Measurements from ENCODE around the gene CTDSPL. TPM values are rescaled to one million over a fixed set of nuclear protein-coding genes. Genes with fewer than 3 reads are reported as not detected.

The CTDSPL gene
- total RNA-seq, 3 donors from 2014 or later (not counting 1 experiment from before 2014, with no cell fraction given), result 0.50 to 3.4 (median 1.8) TPM

GRCh38 chr3:37867144-37867543 lies 5.5 kb downstream of the CTDSPL start:
- no peak overlapping the region for H3K27ac ChIP-seq (ENCODE audit: low read length)
- Mint-ChIP-seq H3K4me1 (no peaks in the 10 kb centered on the region), H3K27ac (no peak overlapping the region), H3K36me3 (peaks cover 12% of the 10 kb centered on the region), H3K4me3 (no peak overlapping the region), H3K27me3 (ENCODE audit: low read depth in 2 of 2) (peaks cover 37 to 50% of the 10 kb centered on the region in 2 donors), H3K9me3 (peaks cover 2 to 10% of the 10 kb centered on the region in 2 donors)
- peaks cover 3% of the 10 kb centered on the region for H3K9me3 ChIP-seq (ENCODE audit: control insufficient read depth, insufficient read depth, low read length)
- 100% methylated on average over 1 of the region's 1 CpG for WGBS (ENCODE audit: insufficient coverage)
- intact Hi-C loops (cut with micrococcal nuclease), result no loop called here
- ATAC-seq (no peak), DNase-seq (no peak)
- no peak for TF ChIP-seq CTCF (IDR thresholded peaks at IDR 0.05)
- peaks cover 4% of the 10 kb centered on the region for H3K27me3 ChIP-seq (ENCODE audit: control insufficient read depth, insufficient read depth, low read length)
- no peak overlapping the region for H3K4me3 ChIP-seq (ENCODE audit: low read length)
- H3K36me3 ChIP-seq (ENCODE audit: control insufficient read depth, insufficient read depth, low read length), result no peaks in the 10 kb centered on the region
- H3K4me1 ChIP-seq (ENCODE audit: control insufficient read depth, insufficient read depth, low read length), result no peaks in the 10 kb centered on the region

GRCh38 chr3:37871858-37872257 lies 10.2 kb downstream of the CTDSPL start:
- H3K9me3 ChIP-seq (ENCODE audit: control insufficient read depth, insufficient read depth, low read length), result peaks cover 11% of the 10 kb centered on the region
- H3K36me3 ChIP-seq (ENCODE audit: control insufficient read depth, insufficient read depth, low read length), result no peaks in the 10 kb centered on the region
- Mint-ChIP-seq H3K4me3 (no peak overlapping the region), H3K36me3 (peaks cover 14% of the 10 kb centered on the region), H3K27ac (no peak overlapping the region), H3K9me3 (peaks cover 4 to 11% of the 10 kb centered on the region in 2 donors), H3K27me3 (ENCODE audit: low read depth in 2 of 2) (peaks cover 24 to 35% of the 10 kb centered on the region in 2 donors), H3K4me1 (no peaks in the 10 kb centered on the region)
- H3K27ac ChIP-seq (ENCODE audit: low read length), result no peak overlapping the region
- no peaks in the 10 kb centered on the region for H3K4me1 ChIP-seq (ENCODE audit: control insufficient read depth, insufficient read depth, low read length)
- H3K27me3 ChIP-seq (ENCODE audit: control insufficient read depth, insufficient read depth, low read length), result peaks cover 2% of the 10 kb centered on the region
- no peak for TF ChIP-seq CTCF (IDR thresholded peaks at IDR 0.05)
- DNase-seq (no peak), ATAC-seq (no peak)
- WGBS (ENCODE audit: insufficient coverage), result 95% methylated on average over 2 of the region's 3 CpGs
- no peak overlapping the region for H3K4me3 ChIP-seq (ENCODE audit: low read length)
- intact Hi-C loops (cut with micrococcal nuclease), result no loop called here

GRCh38 chr3:37872413-37873160 lies 10.9 kb downstream of the CTDSPL start:
- Mint-ChIP-seq H3K36me3 (peaks cover 14% of the 10 kb centered on the region), H3K4me1 (no peaks in the 10 kb centered on the region), H3K27me3 (ENCODE audit: low read depth in 2 of 2) (peaks cover 26 to 39% of the 10 kb centered on the region in 2 donors), H3K4me3 (no peak overlapping the region), H3K27ac (no peak overlapping the region), H3K9me3 (peaks cover 4 to 11% of the 10 kb centered on the region in 2 donors)
- H3K4me3 ChIP-seq (ENCODE audit: low read length), result no peak overlapping the region
- no peaks in the 10 kb centered on the region for H3K36me3 ChIP-seq (ENCODE audit: control insufficient read depth, insufficient read depth, low read length)
- no peaks in the 10 kb centered on the region for H3K27me3 ChIP-seq (ENCODE audit: control insufficient read depth, insufficient read depth, low read length)
- ATAC-seq (no peak), DNase-seq (no peak)
- H3K9me3 ChIP-seq (ENCODE audit: control insufficient read depth, insufficient read depth, low read length), result peaks cover 11% of the 10 kb centered on the region
- WGBS (ENCODE audit: insufficient coverage), result 82% methylated on average over 5 of the region's 5 CpGs
- intact Hi-C loops (cut with micrococcal nuclease), result no loop called here
- TF ChIP-seq CTCF (IDR thresholded peaks at IDR 0.05), result no peak
- H3K27ac ChIP-seq (ENCODE audit: low read length), result no peak overlapping the region
- H3K4me1 ChIP-seq (ENCODE audit: control insufficient read depth, insufficient read depth, low read length), result no peaks in the 10 kb centered on the region

- Histone ChIP-seq H3K4me1 (ENCODE audit: control insufficient read depth, insufficient read depth, low read length) (no peaks in the 10 kb centered on the region), H3K27me3 (ENCODE audit: control insufficient read depth, insufficient read depth, low read length) (no peaks in the 10 kb centered on the region), H3K4me3 (ENCODE audit: low read length) (no peak overlapping the region), H3K27ac (ENCODE audit: low read length) (no peak overlapping the region), H3K36me3 (ENCODE audit: control insufficient read depth, insufficient read depth, low read length) (no peaks in the 10 kb centered on the region), H3K9me3 (ENCODE audit: control insufficient read depth, insufficient read depth, low read length) (peaks cover 11% of the 10 kb centered on the region)
- DNase-seq (no peak), ATAC-seq (no peak)
- TF ChIP-seq CTCF (IDR thresholded peaks at IDR 0.05), result no peak
- H3K27ac Mint-ChIP-seq, result no peak overlapping the region
- no peak overlapping the region for H3K4me3 Mint-ChIP-seq
- intact Hi-C loops (cut with micrococcal nuclease), result no loop called here
- peaks cover 4 to 9% of the 10 kb centered on the region in 2 donors for H3K9me3 Mint-ChIP-seq
- peaks cover 8 to 20% of the 10 kb centered on the region in 2 donors for H3K27me3 Mint-ChIP-seq (ENCODE audit: low read depth in 2 of 2)
- H3K4me1 Mint-ChIP-seq, result no peaks in the 10 kb centered on the region
- H3K36me3 Mint-ChIP-seq, result peaks cover 11% of the 10 kb centered on the region
These were observed 14.6 kb downstream of the CTDSPL start for GRCh38 chr3:37876279-37876678.
